ENCODE measurements around the gene PRDM16. TPM values are rescaled to one million over a fixed set of nuclear protein-coding genes. Genes with fewer than 3 reads are reported as not detected.

PRDM16 gene
- total RNA-seq, 1 experiment from 2014 or later, result 0.17 TPM

- Histone ChIP-seq H2BK12ac (ENCODE audit: insufficient read length, low read depth, low read length) (no peak overlapping the region), H4K20me1 (ENCODE audit: control insufficient read depth, insufficient read depth, insufficient read length) (no peaks in the 10 kb centered on the region)
- H3K9me3 Mint-ChIP-seq, result peaks cover 8 to 10% of the 10 kb centered on the region in 2 experiments
These were observed 40.4 kb downstream of the PRDM16 start for GRCh38 chr1:3109355-3109754.

More at GRCh38 chr1:3109355-3109754, 40.4 kb downstream of the PRDM16 start:
- no peak overlapping the region for H3K4me3 Mint-ChIP-seq
- H3K56ac ChIP-seq (ENCODE audit: insufficient read length, low read depth, low read length), result no peak overlapping the region
- no peaks in the 10 kb centered on the region; the same call in 1 of the 2 replicates for H3K4me1 ChIP-seq (ENCODE audit: insufficient read depth, low read length)
- H3K9me3 ChIP-seq (ENCODE audit: control insufficient read depth, low read depth, low read length), result no peaks in the 10 kb centered on the region
- H3K27me3 Mint-ChIP-seq (ENCODE audit: low read depth), result peaks cover 14% of the 10 kb centered on the region
- no peak for DNase-seq
- H4K91ac ChIP-seq (ENCODE audit: insufficient read length, low read depth, low read length), result no peak overlapping the region
- no peak overlapping the region for H3K4me2 ChIP-seq (ENCODE audit: insufficient read depth, insufficient read length, low read length)
- peaks cover 9 to 38% of the 10 kb centered on the region in 2 experiments for H3K4me1 Mint-ChIP-seq
- no peak overlapping the region for H3K4ac ChIP-seq (ENCODE audit: low read depth, low read length)
- H2BK120ac ChIP-seq (ENCODE audit: low read depth, low read length, poor library complexity, severe bottlenecking), result no peak overlapping the region
- H2BK5ac ChIP-seq (ENCODE audit: insufficient read length, low read length), result no peak overlapping the region
- no peak overlapping the region for H3K18ac ChIP-seq (ENCODE audit: insufficient read length, low read depth, low read length)
- no peak overlapping the region for H2BK20ac ChIP-seq (ENCODE audit: low read depth, low read length, poor library complexity, severe bottlenecking)
- WGBS (ENCODE audit: extremely low coverage, insufficient read length, low lambda C conversion rate), result no CpG with 5 or more reads among the region's 12 CpGs
- no peak overlapping the region for H2BK15ac ChIP-seq (ENCODE audit: low read depth, low read length)
- no peak overlapping the region for H4K8ac ChIP-seq (replicated peaks; ENCODE audit: insufficient read length, low read depth, low read length)
- H3K27me3 ChIP-seq (ENCODE audit: insufficient read depth, low read length), result no peaks in the 10 kb centered on the region
- no peak overlapping the region for H2AK5ac ChIP-seq (ENCODE audit: insufficient read length, low read length)
- no peak overlapping the region for H3K27ac ChIP-seq (ENCODE audit: insufficient read length, low read depth, low read length)
- H4K5ac ChIP-seq (ENCODE audit: insufficient read length, low read depth, low read length), result no peak overlapping the region
- no peak for TF ChIP-seq CTCF (conservative IDR thresholded peaks at IDR 0.05)
- no peak overlapping the region for H2AFZ ChIP-seq (ENCODE audit: low read length)
- peak overlapping the region in 1 of 3 experiments; percentile 47; a peak in 1 of 7 replicates for H3K27ac Mint-ChIP-seq
- no peak overlapping the region for H3K9ac ChIP-seq (ENCODE audit: extremely low read depth, insufficient read length, low read length)
- H3K79me2 ChIP-seq (ENCODE audit: insufficient read depth, low read length), result no peaks in the 10 kb centered on the region
- H3K23me2 ChIP-seq (ENCODE audit: insufficient read length, low read depth, low read length, poor library complexity, severe bottlenecking), result no peaks in the 10 kb centered on the region
- H3T11ph ChIP-seq (ENCODE audit: low read length), result no peak overlapping the region
- H3K23ac ChIP-seq (ENCODE audit: insufficient read length, low read depth, low read length), result no peak overlapping the region
- no peak overlapping the region for H3K14ac ChIP-seq (ENCODE audit: insufficient read depth, low read length)
- peaks cover 0 to 10% (median 0%) of the 10 kb centered on the region in 3 experiments; a peak in 6 of 7 replicates for H3K36me3 Mint-ChIP-seq (ENCODE audit: insufficient read depth in 1 of 3, low read depth in 3 of 3)
- no peaks in the 10 kb centered on the region for H3K79me1 ChIP-seq (ENCODE audit: insufficient read depth, low read depth, low read length, poor library complexity, severe bottlenecking)

All from H9 (cell line).